HG03159 (cell line): ENCODE data around the gene CDK7.

Experiments
- ATAC-seq: cut with Tn5 transposase; IDR thresholded peaks from one replicate; pipeline ENCODE4 v1.9.1; 2021; ENCODE audit warnings: mild to moderate bottlenecking, moderate library complexity; ENCODE audit not compliant: unreplicated experiment

CDK7 gene

GRCh38 chr5:69288069-69288468 is 53.4 kb downstream of the CDK7 start:
- ATAC-seq, result no peak

GRCh38 chr5:69288688-69289087 is 54.0 kb downstream of the CDK7 start:
- ATAC-seq, result no peak

GRCh38 chr5:69292306-69292705 is 57.6 kb downstream of the CDK7 start:
- ATAC-seq, result no peak

GRCh38 chr5:69293882-69294281 is 59.2 kb downstream of the CDK7 start:
- no peak for ATAC-seq

- no peak for ATAC-seq
Measured at GRCh38 chr5:69295088-69295754, 60.5 kb downstream of the CDK7 start.

- ATAC-seq, result no peak
Measured at GRCh38 chr5:69299625-69300024, 64.9 kb downstream of the CDK7 start.

GRCh38 chr5:69300537-69301203 is 66.0 kb downstream of the CDK7 start:
- no peak for ATAC-seq

DNA sequence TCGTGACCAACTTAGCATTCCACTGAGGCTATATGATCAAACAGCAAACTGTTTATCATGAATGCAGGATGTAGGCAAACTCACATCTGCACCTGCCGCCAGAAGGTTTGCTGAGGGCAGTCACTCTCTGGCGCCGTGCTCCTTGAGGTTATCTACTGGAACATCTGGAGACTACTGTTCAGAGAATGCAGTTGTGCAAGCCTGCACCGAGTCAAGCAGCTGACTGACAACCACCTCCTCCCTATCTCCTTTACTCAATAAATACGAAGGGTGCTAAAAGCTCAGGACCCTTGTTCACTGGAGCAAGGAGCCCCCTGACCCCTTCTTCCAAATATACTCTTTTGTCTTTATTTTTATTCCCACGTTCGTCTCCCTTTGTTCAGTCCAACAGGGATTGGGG is 70.8 kb downstream of the CDK7 start:
- no peak for ATAC-seq

DNA sequence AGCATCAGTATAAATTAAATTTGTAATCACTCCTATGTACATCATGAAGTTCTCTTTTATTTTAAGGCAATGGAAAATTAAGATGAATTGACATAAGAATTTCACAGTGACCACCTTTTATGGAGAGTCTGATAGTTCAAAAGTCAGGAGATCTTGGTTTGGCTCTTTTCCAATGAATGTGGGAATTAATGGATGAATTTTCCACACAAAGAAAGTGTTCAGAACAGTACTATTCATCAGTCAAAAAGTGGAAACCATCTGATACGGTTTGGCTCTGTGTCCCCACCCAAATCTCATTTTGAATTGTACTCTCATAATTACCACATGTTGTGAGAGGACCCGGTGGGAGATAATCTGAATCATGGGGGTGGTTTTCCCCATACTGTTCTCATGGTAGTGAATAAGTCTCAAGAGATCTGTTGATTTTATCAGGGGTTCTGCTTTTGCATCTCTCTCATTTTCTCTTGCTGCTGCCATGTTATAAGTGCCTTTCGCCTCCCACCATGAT is 73.4 kb downstream of the CDK7 start:
- no peak for ATAC-seq

- no peak for ATAC-seq
Measured at GRCh38 chr5:69309380-69309779, 74.7 kb downstream of the CDK7 start.

GRCh38 chr5:69312459-69313160 is 77.9 kb downstream of the CDK7 start:
- no peak for ATAC-seq

GRCh38 chr5:69313428-69313827 is 78.7 kb downstream of the CDK7 start:
- no peak for ATAC-seq

DNA sequence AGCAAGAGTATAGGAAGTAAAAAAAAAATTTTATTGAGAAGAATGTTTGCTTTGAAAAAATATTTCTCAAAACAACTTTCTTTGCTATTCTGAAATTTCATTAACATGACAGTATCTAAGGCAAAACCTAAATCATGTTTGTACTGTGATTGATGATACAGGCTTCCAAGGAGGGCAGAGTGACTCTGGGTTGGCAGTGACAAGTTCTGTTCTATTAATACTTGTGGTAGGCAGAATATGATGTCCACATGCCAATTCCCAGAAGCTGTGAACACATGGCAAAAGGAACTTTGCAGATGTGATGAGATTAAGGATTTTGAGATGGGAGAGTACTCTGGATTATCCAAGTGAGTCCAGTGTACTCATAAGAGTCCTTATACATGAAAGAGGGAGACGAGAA is 81.3 kb downstream of the CDK7 start:
- ATAC-seq, result no peak

- no peak for ATAC-seq
Measured at GRCh38 chr5:69317391-69317790, 82.7 kb downstream of the CDK7 start.

DNA sequence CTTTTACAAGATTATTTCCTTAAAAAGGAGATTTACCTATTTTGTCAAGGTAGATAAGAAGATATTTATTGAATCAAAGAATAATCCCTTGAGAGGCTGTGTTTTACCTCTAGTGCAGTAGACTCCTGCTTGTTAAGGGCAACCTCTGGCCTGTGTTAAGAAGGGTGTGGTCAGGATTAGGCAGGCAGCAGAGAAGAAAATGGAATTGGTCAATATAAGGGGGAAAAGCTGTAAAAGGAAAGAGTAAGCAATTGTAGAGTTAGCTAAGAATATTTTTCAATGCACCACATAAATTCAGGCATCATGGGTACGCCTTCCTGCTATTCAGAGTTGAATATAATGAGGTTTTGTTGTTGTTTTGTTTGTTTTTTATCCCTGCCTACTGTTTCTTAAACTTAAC is 91.7 kb downstream of the CDK7 start:
- no peak for ATAC-seq
